Skeletal muscle satellite cell (primary cell): ENCODE measurements around the gene TSC22D3.
A peak's percentile ranks its signal among the peaks of the same experiment; 100 is the strongest.

ENCODE experiments used
- H3K27me3 ChIP-seq: 2 replicates; pipeline ENCODE4 v1.7.0; 2013; ENCODE audit warnings: low read length; ENCODE audit not compliant: control insufficient read depth, insufficient read depth
- H3K36me3 ChIP-seq: 2 replicates; pipeline ENCODE4 v1.7.0; 2013; ENCODE audit warnings: mild to moderate bottlenecking, control low read depth, low read length; ENCODE audit not compliant: insufficient read depth
- H3K4me1 ChIP-seq: 2 replicates; pipeline ENCODE4 v1.7.0; 2013; ENCODE audit warnings: low read length; ENCODE audit not compliant: control insufficient read depth, insufficient read depth
- H3K4me2 ChIP-seq: 2 replicates; pipeline ENCODE4 v1.7.0; 2013; ENCODE audit warnings: mild to moderate bottlenecking, low read length
- H3K4me3 ChIP-seq: 2 replicates; pipeline ENCODE4 v1.7.0; 2013; ENCODE audit warnings: low read length
- H3K9ac ChIP-seq: 2 replicates; pipeline ENCODE4 v1.7.0; 2013; ENCODE audit warnings: mild to moderate bottlenecking, low read depth, low read length, moderate library complexity
- H3K9me3 ChIP-seq: replicated peaks from 2 replicates; pipeline ENCODE4 v1.7.0; 2013; ENCODE audit warnings: mild to moderate bottlenecking, control low read depth, low read length

The TSC22D3 gene

DNA sequence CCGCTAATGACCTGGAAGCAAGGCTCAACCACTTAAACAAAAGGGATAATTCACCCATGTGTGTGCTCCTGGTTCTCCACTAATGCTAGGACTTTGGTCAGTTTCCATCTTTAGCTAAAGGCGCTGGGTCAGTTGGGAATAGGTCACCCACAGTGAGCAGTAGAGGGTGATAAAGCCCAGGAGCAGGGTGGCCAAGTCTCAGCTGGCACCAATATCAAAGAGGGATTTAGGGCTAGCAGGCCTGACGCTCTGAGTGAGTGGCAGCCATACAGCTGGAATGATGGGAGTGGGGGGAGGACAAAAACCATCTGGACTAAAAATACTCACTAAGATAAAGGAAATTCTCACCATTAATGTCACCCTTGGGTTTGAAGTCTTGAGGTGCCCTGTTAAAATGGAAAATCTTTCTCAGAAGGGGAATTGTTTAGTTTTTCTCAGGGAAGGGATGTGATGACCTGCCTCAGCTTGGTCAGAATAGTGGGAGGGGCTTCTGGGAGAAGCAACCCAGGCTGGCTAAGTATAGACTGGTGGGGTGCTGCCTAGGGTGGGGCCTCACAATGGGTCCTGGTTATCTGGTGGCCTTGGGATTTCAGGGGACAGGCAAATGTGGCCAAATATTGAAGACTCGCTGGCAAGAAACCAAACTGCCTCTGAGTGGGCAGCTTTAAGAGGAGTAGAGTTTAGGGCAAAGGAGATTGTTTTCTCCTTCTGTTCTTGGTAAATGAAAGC, 47.1 kb downstream of the TSC22D3 start:
- peaks cover 36% of the 10 kb centered on the region for H3K4me1 ChIP-seq
- no peak overlapping the region for H3K4me3 ChIP-seq
- H3K9me3 ChIP-seq = no peaks in the 10 kb centered on the region
- no peak overlapping the region for H3K4me2 ChIP-seq
- no peaks in the 10 kb centered on the region for H3K36me3 ChIP-seq
- peaks cover 7% of the 10 kb centered on the region for H3K27me3 ChIP-seq
- peak overlapping the region; percentile 5 for H3K9ac ChIP-seq

DNA sequence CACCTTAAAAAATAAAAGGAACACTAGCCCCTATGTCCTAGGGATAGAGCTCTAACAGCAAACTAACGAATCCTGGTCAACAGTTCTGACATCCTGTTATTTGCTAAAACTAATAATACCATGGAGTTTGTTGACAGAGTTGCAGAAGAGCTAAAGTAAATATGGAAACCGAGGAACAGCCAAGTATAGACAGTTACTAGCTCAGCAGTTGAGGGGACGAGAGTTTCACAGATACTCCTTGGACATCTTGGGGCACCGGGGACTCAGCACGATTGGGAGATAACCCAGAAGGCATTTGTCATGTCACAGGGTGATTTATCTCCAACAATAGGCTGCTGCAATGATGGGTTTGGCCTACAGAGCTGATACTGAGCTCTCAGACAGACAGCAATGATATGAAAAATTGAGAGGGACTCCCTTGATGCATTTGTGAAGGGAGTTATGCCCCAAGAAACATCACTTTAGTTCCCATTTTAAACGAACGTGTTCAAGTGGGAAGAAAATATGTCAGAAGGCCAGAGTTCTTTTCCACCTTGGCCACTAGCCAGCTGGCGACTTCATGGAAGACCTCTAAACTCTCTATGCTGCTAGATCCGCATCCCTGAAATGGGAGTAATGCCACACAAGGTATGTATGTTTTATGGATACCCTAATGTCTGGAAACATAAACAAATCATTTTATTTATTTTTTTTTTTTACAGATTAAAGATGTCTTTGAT, 48.6 kb downstream of the TSC22D3 start:
- H3K4me3 ChIP-seq = no peak overlapping the region
- no peaks in the 10 kb centered on the region for H3K36me3 ChIP-seq
- peaks cover 32% of the 10 kb centered on the region for H3K4me1 ChIP-seq
- H3K9me3 ChIP-seq = no peaks in the 10 kb centered on the region
- no peak overlapping the region for H3K4me2 ChIP-seq
- no peak overlapping the region for H3K9ac ChIP-seq
- H3K27me3 ChIP-seq = peaks cover 14% of the 10 kb centered on the region

DNA sequence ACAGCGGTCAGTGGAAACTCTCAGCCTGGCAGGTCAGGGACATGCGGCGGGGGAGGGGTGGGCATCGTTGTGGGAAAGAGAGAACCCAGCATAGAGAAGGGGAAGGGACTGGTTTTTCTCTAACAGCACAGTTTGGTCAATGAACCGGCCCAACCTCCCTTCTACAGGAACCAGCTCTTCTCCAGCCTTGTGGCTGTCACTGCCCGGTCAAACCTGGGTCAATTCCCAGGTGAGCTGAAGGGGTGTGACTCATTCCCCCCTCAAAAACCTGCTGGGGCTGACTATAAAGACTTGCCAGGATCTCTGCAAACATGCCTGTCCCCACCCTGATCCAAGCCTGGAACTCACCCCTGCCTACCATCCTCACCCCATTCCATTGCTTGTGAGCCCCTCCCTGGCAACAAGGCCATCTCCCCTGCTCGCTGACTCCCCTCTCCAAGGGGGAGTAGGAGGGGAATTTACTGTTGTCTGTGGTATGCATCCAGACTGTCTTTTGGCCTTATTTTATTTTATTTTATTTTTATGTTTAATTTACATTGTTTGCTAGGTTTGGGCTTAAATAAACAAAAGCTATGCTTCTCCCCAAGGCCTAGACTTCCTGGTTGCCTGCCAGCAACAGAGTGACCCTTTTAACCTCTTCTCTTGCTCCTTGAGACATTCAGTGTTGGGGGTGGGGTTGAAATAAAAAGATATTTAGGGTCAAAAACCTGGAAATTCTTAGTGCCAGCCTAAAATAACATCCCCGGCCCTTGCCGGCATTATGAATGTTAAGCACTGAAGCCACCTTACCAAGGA, 49.6 kb downstream of the TSC22D3 start:
- no peak overlapping the region for H3K4me2 ChIP-seq
- peaks cover 22% of the 10 kb centered on the region for H3K4me1 ChIP-seq
- H3K9ac ChIP-seq = no peak overlapping the region
- H3K4me3 ChIP-seq = no peak overlapping the region
- H3K36me3 ChIP-seq = no peaks in the 10 kb centered on the region
- H3K9me3 ChIP-seq = no peaks in the 10 kb centered on the region
- H3K27me3 ChIP-seq = peaks cover 17% of the 10 kb centered on the region

DNA sequence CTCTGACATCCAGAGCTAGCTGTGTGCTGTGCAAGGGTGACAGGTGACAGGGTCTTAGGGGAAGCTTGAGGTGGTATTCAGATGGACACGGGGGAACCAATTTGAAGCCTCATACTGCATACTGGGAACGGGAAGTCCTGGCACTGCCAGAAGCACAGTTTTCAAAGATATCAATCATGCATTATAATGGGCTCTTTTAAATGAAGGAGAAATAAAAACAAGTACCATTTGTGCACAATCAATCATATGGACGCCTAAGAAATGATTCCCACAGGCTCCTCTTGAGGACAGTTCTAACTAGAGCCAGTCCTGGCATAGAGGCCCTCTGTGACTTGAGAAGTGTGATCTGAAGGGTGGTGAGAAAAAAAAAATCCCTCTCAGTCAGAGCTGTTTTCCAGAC, 50.9 kb downstream of the TSC22D3 start:
- no peaks in the 10 kb centered on the region for H3K36me3 ChIP-seq
- H3K27me3 ChIP-seq = peaks cover 17% of the 10 kb centered on the region
- peaks cover 14% of the 10 kb centered on the region for H3K4me1 ChIP-seq
- H3K4me2 ChIP-seq = no peak overlapping the region
- no peaks in the 10 kb centered on the region for H3K9me3 ChIP-seq
- H3K9ac ChIP-seq = no peak overlapping the region
- no peak overlapping the region for H3K4me3 ChIP-seq

DNA sequence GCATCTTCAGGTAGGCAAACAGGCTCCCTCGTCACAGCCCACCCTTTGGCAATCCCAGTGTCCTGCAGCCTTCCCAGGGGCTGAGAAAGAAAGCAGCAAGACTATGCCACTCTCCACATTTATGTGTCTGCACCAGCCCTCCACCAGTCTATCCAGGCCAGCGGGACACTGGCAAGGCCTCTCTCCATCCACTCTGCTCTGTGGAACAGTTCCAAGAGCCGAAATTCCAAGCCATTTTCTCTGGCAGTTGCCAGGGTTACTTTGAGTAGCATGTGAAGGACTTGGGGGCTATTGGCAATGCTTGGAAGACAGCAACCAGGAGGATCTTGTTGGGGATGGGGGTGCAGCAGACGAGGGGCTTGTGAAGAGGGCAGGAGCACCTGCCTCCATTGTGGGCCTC, 52.1 kb downstream of the TSC22D3 start:
- no peaks in the 10 kb centered on the region for H3K36me3 ChIP-seq
- no peak overlapping the region for H3K9ac ChIP-seq
- no peak overlapping the region for H3K4me3 ChIP-seq
- no peak overlapping the region for H3K4me2 ChIP-seq
- peaks cover 17% of the 10 kb centered on the region for H3K27me3 ChIP-seq
- peaks cover 4% of the 10 kb centered on the region for H3K4me1 ChIP-seq
- no peaks in the 10 kb centered on the region for H3K9me3 ChIP-seq

DNA sequence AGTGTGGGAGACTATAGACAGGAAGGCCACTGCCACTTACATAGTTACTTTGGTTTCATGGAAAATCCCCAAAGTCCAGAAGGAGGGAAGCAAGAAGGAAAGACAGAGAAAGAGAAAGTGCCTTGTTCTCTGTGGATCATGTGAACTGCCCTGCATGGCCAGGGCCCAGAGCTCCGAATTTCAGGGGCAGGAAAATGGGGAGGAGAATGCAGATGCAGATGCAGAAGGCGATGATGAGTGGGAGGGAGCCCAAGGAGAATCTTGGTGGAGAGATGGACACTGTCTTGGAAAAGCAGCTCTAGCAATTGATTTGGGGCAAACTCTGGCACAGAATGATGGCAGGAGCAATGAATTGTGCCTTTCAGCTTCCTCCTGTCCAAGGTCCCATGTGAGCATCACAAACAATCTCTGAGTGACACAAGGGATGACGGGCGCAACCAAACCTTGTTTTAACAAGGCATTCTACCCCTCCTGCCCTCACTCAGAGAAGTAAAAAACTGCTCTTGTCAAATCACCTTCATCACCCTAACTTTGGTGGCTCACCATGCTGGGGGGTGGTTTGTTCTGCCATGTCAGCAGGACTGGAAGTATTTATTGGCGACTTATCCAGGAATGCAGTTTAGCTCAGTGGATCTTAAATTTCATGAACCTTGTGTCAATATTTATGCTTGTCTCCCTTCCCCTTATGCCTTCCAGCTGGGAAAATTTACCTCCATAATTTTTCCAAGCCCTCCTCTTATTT, 53.5 kb downstream of the TSC22D3 start:
- H3K9ac ChIP-seq = no peak overlapping the region
- no peak overlapping the region for H3K4me3 ChIP-seq
- H3K4me1 ChIP-seq = peaks cover 13% of the 10 kb centered on the region
- H3K4me2 ChIP-seq = no peak overlapping the region
- no peaks in the 10 kb centered on the region for H3K9me3 ChIP-seq
- H3K36me3 ChIP-seq = no peaks in the 10 kb centered on the region
- H3K27me3 ChIP-seq = peaks cover 17% of the 10 kb centered on the region

DNA sequence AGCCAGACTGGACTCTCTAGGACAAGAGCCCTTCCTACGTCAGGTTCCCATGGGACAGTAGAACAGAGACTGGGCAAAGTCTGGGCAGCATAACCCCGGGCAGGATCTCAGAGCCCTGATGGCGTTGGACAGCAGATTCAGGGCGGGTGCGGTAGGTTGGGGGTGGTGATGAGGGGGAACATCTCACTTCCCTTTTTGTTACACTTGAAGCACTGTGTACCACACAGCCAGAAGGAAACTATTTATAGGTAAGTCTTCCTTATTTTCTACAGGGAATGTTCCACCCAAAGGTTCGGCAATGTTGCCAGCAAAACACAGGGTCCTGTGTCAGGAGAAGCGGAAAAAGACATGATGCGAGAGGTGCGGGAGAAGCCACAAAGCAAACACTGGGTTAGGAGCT, 54.3 kb downstream of the TSC22D3 start:
- H3K4me2 ChIP-seq = no peak overlapping the region
- no peaks in the 10 kb centered on the region for H3K36me3 ChIP-seq
- H3K4me3 ChIP-seq = no peak overlapping the region
- no peak overlapping the region for H3K9ac ChIP-seq
- H3K4me1 ChIP-seq = peaks cover 15% of the 10 kb centered on the region
- H3K9me3 ChIP-seq = no peaks in the 10 kb centered on the region
- H3K27me3 ChIP-seq = peaks cover 17% of the 10 kb centered on the region

DNA sequence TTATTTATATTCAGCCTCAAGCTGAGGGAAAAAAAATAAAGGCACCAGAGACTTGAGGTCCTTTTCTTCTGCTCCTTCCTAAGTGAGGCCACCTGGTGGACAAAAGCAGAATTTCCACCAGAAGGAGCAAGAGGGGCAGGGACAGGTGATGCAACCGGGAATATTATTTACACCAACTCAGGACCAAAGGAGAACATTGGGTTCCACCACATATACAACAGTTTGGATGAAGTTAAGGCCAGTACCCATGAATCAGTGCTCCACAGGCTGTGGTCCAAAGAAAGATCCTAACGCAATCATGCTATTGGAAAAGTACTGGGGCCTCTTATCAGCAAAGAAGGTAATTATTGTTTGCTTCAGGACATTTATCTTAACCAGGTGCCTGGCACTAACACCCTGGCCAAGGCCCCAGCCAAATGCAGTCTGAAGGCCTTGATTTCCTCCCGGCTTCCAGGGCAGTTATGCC, 57.4 kb downstream of the TSC22D3 start:
- Histone ChIP-seq H3K9me3 (no peaks in the 10 kb centered on the region), H3K4me1 (peaks cover 26% of the 10 kb centered on the region), H3K9ac (peak overlapping the region; percentile 98), H3K36me3 (peaks cover 30% of the 10 kb centered on the region), H3K4me2 (no peak overlapping the region), H3K4me3 (no peak overlapping the region), H3K27me3 (peaks cover 7% of the 10 kb centered on the region)

DNA sequence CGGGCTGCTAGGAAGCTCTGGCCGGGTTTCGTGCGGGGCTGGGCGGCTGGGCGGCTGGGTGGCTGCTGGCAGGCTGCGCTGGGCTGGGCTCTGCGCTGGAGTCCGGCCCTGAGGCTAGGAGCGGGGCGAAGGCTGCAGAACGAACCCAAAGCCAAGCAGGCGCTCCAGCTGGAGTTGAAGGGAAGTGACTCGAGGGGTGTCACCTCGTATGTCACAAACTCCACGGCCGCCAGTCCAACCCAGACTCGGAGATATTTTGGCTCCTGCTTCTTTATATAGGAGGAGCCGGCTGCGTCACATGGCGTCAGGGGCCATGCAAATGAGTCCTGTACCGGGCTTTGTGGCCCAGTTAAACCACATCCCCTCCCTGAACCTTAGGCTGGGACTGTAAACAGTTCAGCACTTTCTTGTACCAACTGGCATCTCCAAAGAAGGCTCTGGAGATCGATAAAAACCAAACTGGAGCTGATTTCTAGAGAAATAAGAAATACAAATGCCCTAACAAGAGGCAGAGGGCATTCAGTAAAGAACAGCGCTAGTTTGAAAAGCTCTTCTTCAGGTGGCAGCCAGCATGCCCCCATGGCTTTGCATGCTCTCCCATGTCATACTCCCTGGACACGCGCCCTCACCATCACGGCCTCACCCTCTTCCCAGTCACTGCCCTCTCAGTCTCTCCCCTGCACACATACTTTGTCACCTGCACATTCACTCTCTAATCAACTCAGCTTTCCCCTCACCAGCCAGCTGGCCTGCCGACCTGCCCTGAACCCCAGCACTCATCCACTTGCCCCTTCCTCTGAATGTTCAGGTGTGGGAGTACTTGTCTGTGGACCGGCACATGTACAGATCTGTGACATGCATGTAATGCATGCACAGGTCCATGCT, 58.5 kb downstream of the TSC22D3 start:
- Histone ChIP-seq H3K4me1 (peaks cover 37% of the 10 kb centered on the region), H3K4me2 (peak overlapping the region; percentile 72), H3K36me3 (peaks cover 31% of the 10 kb centered on the region), H3K9ac (peak overlapping the region; percentile 98), H3K4me3 (peak overlapping the region; percentile 86), H3K27me3 (peaks cover 4% of the 10 kb centered on the region), H3K9me3 (no peaks in the 10 kb centered on the region)

DNA sequence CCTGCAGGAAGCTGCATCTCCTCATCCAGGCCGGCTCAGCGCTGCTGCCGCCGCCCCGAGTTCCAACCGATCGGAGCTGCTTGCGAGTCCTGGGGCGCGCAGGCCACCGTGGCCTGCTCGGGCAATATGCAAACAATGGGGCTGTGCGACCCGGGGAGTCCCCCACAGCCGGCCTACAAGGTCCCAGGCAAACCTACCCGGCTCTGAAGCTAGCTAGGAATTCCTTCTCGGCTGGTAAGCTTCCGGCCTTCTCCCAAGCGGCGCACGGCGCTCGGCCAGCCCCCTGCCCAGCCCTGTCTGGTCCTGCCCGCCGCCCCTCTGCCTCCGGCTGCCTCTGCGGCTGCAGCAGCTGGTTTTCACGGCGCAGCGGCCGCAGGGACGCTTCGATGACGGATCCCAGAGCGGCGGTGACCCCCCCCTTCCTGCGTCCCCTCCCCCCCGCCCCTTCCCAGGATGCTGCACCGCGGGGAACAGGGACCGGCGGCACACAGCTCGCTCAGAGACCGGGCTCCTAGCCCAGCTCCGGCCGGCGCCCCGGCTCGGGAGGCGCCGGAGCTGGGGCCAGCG, 59.4 kb downstream of the TSC22D3 start:
- Histone ChIP-seq H3K4me3 (peak overlapping the region; percentile 86), H3K4me1 (peaks cover 46% of the 10 kb centered on the region)

More for the DNA sequence above, 59.4 kb downstream of the TSC22D3 start:
- Histone ChIP-seq H3K9me3 (no peaks in the 10 kb centered on the region), H3K27me3 (no peaks in the 10 kb centered on the region), H3K9ac (peak overlapping the region; percentile 98), H3K36me3 (peaks cover 31% of the 10 kb centered on the region), H3K4me2 (peak overlapping the region; percentile 81)
